SK-N-SH (cell line): ENCODE measurements around the gene GPR27.

Source experiments
- CHD2 ChIP-seq: fragments of 150-350 bp; IDR thresholded peaks from 2 replicates; pipeline ENCODE4 v1.6.1; 2018; ENCODE audit warnings: low read length; ENCODE audit not compliant: partially characterized antibody
- FOXM1 ChIP-seq: IDR thresholded peaks from 2 replicates; pipeline ENCODE4 v1.4.0; 2012; ENCODE audit warnings: low read depth, mild to moderate bottlenecking
- MEF2A ChIP-seq: IDR thresholded peaks from 2 replicates; pipeline ENCODE4 v1.4.0; 2012; ENCODE audit warnings: low read depth, borderline replicate concordance
- POLR2AphosphoS5 ChIP-seq: IDR thresholded peaks from 2 replicates; pipeline ENCODE4 v1.6.1; 2012; ENCODE audit warnings: low read depth, low read length
- RCOR1 ChIP-seq: fragments of 150-350 bp; IDR thresholded peaks from 2 replicates; pipeline ENCODE4 v1.6.1; 2017; ENCODE audit warnings: antibody characterized with exemption, low read length
- TAF1 ChIP-seq: IDR thresholded peaks from 2 replicates; pipeline ENCODE4 v1.6.1; 2012; ENCODE audit warnings: low read depth, mild to moderate bottlenecking, low read length, moderate library complexity, borderline replicate concordance
- YY1 ChIP-seq: IDR thresholded peaks from 2 replicates; pipeline ENCODE4 v1.4.0; 2012; ENCODE audit warnings: low read depth, mild to moderate bottlenecking
- TF ChIP-seq, protein P1 (sequence below): fragments of 150-350 bp; IDR thresholded peaks from 2 replicates; pipeline ENCODE4 v1.6.1; 2017; ENCODE audit warnings: antibody characterized with exemption, low read length, low read depth, borderline replicate concordance
- TF ChIP-seq, protein P2 (sequence below): fragments of 200-600 bp; sonication (generic); IDR thresholded peaks from 2 replicates; pipeline ENCODE4 v1.6.1; 2017; ENCODE audit warnings: antibody characterized with exemption, mild to moderate bottlenecking, moderate library complexity
- TF ChIP-seq, protein P3 (sequence below): IDR thresholded peaks from 2 replicates; pipeline ENCODE4 v1.4.0; 2012; ENCODE audit warnings: low read depth, borderline replicate concordance
- TF ChIP-seq, protein P4 (sequence below): IDR thresholded peaks from 2 replicates; pipeline ENCODE4; 2012
- TF ChIP-seq, protein P5 (sequence below): IDR thresholded peaks from 2 replicates; pipeline ENCODE4 v1.6.1; 2012; ENCODE audit warnings: mild to moderate bottlenecking, low read depth, low read length, moderate library complexity
- TF ChIP-seq, protein P6 (sequence below): IDR thresholded peaks from 2 replicates; pipeline ENCODE4 v1.4.0; 2012; ENCODE audit warnings: low read depth

DNA sequence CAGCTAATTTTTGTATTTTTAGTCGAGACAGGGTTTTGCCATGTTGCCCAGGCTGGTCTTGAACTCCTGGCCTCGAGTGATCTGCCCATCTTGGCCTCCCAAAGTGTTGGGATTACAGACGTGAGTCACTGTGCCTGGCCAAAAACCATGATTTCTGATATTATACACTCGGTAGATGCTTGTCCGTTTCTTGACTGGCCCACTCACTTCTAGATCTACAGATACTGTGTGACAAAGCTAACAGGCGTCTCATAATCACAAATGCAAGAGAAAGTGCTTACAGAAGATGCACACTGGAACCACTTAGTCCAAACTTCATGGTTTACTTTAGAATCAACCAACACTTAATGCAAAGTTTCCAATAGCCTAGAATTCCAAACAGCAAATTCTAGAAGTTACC, 22.9 kb downstream of the GPR27 start:
- TF ChIP-seq CHD2 (no peak), POLR2AphosphoS5 (no peak), TAF1 (no peak), MEF2A (no peak), RCOR1 (no peak), FOXM1 (no peak), YY1 (no peak)
- TF ChIP-seq, protein P1, sequence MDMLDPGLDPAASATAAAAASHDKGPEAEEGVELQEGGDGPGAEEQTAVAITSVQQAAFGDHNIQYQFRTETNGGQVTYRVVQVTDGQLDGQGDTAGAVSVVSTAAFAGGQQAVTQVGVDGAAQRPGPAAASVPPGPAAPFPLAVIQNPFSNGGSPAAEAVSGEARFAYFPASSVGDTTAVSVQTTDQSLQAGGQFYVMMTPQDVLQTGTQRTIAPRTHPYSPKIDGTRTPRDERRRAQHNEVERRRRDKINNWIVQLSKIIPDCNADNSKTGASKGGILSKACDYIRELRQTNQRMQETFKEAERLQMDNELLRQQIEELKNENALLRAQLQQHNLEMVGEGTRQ, result no peak
- TF ChIP-seq, protein P2, sequence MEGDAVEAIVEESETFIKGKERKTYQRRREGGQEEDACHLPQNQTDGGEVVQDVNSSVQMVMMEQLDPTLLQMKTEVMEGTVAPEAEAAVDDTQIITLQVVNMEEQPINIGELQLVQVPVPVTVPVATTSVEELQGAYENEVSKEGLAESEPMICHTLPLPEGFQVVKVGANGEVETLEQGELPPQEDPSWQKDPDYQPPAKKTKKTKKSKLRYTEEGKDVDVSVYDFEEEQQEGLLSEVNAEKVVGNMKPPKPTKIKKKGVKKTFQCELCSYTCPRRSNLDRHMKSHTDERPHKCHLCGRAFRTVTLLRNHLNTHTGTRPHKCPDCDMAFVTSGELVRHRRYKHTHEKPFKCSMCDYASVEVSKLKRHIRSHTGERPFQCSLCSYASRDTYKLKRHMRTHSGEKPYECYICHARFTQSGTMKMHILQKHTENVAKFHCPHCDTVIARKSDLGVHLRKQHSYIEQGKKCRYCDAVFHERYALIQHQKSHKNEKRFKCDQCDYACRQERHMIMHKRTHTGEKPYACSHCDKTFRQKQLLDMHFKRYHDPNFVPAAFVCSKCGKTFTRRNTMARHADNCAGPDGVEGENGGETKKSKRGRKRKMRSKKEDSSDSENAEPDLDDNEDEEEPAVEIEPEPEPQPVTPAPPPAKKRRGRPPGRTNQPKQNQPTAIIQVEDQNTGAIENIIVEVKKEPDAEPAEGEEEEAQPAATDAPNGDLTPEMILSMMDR, result no peak
- TF ChIP-seq, protein P3, sequence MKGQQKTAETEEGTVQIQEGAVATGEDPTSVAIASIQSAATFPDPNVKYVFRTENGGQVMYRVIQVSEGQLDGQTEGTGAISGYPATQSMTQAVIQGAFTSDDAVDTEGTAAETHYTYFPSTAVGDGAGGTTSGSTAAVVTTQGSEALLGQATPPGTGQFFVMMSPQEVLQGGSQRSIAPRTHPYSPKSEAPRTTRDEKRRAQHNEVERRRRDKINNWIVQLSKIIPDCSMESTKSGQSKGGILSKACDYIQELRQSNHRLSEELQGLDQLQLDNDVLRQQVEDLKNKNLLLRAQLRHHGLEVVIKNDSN, result no peak
- TF ChIP-seq, protein P4, sequence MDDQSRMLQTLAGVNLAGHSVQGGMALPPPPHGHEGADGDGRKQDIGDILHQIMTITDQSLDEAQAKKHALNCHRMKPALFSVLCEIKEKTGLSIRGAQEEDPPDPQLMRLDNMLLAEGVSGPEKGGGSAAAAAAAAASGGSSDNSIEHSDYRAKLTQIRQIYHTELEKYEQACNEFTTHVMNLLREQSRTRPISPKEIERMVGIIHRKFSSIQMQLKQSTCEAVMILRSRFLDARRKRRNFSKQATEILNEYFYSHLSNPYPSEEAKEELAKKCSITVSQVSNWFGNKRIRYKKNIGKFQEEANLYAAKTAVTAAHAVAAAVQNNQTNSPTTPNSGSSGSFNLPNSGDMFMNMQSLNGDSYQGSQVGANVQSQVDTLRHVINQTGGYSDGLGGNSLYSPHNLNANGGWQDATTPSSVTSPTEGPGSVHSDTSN, result no peak
- TF ChIP-seq, protein P5, sequence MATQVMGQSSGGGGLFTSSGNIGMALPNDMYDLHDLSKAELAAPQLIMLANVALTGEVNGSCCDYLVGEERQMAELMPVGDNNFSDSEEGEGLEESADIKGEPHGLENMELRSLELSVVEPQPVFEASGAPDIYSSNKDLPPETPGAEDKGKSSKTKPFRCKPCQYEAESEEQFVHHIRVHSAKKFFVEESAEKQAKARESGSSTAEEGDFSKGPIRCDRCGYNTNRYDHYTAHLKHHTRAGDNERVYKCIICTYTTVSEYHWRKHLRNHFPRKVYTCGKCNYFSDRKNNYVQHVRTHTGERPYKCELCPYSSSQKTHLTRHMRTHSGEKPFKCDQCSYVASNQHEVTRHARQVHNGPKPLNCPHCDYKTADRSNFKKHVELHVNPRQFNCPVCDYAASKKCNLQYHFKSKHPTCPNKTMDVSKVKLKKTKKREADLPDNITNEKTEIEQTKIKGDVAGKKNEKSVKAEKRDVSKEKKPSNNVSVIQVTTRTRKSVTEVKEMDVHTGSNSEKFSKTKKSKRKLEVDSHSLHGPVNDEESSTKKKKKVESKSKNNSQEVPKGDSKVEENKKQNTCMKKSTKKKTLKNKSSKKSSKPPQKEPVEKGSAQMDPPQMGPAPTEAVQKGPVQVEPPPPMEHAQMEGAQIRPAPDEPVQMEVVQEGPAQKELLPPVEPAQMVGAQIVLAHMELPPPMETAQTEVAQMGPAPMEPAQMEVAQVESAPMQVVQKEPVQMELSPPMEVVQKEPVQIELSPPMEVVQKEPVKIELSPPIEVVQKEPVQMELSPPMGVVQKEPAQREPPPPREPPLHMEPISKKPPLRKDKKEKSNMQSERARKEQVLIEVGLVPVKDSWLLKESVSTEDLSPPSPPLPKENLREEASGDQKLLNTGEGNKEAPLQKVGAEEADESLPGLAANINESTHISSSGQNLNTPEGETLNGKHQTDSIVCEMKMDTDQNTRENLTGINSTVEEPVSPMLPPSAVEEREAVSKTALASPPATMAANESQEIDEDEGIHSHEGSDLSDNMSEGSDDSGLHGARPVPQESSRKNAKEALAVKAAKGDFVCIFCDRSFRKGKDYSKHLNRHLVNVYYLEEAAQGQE, result no peak
- TF ChIP-seq, protein P6, sequence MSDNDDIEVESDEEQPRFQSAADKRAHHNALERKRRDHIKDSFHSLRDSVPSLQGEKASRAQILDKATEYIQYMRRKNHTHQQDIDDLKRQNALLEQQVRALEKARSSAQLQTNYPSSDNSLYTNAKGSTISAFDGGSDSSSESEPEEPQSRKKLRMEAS, result no peak
